Hematopoietic multipotent progenitor cell treated with erythropoietin and hydrocortisone succinate and interleukin-3 and kit ligand, for 8 days (in vitro differentiated cells): ENCODE results near the gene DEXI.
A peak's percentile ranks its signal among the peaks of the same experiment; 100 is the strongest.
"Not testable (repeated sequence)": the region's sequence is repeated elsewhere in the genome, so short reads cannot be mapped to it uniquely, and the experiment has no call there.

Source experiments
- DNase-seq: peaks from one replicate; pipeline ENCODE4 v3.0.0-alpha.2; 2015

Gene DEXI

DNA sequence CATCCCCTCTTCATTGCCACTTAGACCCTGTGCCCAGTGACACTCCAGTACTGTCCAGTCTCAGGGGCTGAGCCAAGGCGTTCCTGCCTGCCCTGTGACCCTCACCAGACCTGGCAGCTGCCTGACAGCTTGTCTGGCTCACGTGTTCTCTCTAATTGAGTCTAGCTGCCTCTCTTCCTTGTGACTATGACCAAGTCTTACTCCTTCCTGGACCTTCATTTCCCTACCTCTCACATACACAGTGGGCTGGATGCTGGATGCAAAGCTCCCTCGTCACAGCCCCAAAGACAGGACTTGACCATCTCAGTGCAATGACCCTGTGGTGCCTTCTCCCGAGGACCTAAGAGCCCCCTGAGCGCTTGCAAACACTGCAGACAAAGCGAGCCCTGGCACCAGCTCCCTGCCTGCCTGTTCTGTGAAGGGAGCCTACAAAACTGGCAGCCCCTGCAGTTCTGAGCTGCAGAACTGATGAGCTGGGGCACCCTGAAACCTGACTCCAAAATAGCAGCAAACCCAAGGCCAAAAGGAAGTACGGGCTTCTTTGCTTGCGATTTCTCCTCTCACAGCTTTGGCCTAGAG, 1.7 kb downstream of the DEXI start:
- no peak for DNase-seq

DNA sequence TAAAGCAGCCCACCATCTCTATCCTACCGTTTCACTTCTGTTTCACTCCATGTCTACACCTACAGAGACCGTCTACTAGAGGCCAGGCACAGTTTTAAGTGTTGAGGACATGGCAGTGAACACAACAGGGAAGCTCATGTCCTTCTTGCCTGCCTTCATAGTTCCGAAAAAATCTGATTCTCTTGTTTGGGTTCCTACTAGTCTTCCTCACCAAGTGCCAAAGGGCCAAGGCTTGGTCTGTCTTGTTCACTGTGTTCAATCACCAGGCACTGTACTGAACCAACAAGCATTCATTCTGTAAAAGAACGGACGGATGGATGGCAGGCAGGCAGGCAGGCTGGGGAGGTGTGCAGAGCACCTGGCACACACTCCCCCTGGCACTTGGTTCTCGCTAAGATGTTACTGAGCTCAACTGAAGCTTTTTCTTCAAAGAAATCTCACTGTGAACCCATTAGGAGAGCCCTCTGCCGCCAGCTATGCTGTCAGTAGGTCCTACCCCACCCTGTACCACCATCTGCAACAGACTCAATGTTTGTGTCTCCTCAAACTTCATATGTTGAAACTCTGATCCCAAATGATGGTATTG, 2.5 kb downstream of the DEXI start:
- DNase-seq, result no peak

DNA sequence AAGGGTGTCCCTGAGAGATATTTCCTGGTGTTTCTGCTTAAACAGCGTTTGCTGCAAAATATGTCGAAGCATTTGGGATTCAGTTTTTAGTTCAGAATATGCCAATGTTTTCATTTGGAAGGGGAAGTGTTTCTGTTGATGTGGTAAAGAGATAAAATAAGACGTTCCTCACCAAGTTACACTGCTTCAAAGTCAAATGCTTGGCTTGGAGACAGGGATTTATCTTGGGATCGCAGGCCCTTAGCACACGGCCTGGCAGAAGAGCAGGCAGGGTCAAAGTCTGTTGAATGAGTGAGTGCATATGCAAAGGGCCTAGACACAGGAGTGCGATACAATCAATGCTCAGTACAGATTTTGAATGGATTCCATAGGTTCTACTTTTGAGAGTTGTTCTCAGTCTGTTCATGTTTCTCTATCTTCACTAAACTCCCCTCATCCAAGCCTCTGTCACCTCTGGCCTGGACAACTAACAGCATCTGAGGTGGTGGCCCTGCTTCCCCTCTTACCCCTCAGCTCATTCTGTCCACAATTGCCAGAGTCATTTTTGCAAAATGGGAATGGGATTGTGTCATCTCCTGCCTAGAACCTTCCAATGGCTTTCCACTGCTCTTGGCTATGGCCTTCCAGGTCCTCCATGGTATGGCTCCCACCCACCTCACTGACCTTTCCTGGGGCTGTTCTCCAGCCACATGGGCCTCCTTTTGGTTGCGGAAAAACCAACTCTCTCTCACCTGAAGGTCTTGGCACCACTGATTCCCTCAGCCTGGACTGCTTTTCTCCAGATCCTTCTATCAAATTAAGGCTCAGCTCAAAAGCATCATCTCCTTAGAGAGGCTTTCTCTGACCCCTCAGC, 3.2 kb downstream of the DEXI start:
- peak; percentile 75 for DNase-seq

DNA sequence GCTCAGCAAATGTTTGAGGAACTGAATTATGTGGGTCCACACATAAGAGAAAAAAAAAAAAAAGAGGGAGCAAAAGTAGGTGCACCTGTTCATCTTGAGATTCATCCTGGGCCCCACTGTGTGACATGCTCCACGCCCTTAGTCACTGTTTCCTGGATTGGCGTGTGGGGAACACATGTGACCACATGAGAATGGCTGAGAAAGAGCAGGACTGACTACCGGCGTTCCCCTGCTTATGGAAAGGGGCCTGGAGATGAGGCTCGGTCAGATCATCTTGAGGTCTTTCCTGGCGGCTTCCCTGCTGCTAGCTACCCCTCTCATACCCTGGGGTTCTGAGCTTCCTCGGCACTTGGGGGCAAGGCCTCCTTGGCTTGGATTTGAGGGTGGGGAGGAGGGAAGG, 3.9 kb downstream of the DEXI start:
- DNase-seq, result no peak

DNA sequence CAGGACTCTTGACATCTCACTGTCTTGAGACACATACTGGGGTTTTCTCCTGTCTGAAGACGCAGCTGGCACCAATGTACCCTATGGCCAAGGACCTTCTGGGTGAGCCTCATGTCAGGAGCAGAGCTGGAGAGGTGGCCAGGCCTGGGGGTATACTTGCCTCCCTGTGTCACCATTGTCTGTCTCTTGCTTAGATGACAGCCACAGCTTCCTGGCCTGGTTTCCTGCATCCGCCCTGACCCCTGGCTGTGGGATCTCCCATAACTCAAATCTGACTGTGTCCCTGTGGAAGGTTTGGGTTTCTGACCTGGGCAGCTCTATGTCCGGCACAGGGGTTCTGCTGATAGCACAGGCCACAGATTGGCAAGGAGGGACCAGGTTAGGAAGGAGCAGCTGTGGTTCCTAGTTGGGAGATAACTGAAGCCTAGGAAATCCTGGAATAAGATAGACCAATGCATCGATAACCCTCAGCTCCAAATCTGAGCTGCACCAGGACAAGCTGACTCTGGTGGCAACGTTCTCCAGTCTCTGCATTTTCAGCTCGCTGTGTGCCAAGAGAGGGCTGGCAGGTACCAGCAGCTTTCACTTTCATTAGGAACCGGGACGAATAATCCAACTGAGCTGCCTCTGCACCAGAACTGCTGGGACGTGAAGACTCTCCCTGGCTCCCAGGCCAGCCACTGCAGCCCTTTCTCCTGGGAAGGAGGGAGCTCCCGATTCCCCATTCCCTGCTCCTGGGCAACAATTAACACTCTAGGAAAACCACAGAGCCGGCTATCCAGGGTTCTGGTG, 5.0 kb downstream of the DEXI start:
- DNase-seq, result no peak

DNA sequence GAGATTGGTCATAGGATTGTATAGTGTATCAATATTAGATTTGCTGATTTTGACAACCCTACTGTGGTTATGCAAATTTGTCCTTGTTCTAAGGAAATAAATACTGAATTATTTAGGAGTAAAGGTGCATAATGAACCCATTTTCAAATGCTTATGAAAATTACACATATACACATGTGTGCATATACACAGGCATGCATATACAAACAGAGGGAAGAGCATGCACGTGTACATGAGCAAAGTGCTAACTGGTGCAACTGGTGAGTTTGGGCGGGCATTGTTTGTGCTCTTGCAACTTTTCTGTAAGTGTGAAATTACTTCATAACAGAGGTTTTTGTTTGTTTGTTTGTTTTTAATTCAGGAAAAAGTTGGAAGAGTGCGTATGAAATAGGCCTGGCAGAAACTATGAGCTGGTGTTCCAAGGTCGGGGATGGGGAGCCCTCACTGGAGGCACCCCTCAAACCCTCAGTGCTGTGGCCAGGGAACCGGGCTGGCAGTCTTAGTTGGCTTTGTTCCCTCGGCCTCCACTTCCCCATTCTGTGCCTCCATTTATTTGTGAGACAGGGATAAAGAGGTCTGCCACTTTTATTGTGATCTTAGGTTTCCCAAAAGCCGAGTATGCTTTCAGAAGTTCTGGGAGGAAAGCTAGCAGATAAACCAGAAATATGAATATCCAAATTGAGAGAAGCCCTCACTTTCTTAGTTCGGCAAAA, 5.8 kb downstream of the DEXI start:
- DNase-seq, result no peak

DNA sequence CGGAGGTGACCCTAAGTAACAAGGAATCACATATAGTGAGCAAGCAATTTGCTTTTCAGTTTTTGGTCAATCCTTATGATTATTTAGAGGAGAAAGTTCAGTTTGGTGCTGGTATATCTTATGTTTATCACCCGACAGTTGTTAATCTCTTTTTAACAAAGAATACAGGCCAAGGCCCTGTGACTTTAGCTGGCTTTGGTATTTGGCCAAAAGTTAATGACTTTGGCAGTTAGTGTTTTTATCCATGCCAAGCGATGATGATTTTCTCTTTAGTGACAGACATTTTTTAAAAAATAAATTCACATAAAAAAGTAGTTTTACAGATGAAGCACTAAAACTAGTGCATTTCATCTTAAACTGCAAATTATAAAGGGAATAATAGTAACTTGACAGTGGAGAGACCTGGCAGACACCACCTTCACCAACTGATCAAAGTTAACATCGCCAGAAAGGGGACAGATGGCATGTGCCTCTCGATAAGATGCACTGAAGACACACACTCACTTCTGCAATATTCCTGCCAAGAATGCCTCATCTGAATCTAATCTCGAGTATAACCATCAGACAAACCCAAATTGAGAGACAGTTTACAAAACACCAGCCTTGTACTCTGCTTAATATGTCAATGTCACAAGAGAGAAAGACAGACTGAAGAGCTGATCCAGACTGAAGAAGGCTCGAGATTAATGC, 6.9 kb downstream of the DEXI start:
- peak; percentile 95 for DNase-seq

DNA sequence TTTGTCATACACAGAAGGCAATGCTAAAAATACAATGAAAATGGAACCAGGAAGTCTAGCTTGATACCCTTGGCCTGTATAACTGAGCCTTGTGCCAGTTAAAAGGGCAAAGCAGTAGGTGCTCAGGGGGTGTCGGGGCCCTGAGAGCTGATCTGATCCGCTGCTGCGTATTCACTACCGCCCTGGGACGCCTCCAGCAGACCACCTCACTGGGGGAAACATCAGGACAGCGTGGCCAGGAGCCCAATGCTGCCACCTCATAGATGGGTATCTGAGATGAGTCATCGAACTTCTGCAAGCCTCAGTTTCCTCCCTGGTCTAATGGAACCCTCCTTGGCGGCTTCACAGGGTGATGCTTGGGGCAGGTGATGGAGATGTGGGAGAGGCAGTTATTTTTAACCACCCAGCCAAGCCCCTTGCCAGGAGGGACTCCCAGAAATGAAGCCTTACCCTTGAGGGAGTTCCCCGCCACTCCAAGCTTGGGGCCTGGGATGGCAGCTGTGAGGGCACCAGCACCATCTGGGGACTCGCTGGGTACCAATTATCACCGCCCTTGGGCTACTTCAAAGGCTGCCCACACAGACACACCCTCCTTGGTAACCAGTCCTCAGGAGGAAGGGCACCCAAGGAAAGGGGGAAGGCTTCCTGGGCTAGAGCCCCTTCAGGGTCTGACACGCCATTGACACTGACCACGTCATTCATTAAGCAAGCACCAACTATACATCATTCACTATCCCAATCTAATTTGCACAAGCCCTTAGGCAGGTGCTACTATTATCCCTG, 7.8 kb downstream of the DEXI start:
- no peak for DNase-seq

DNA sequence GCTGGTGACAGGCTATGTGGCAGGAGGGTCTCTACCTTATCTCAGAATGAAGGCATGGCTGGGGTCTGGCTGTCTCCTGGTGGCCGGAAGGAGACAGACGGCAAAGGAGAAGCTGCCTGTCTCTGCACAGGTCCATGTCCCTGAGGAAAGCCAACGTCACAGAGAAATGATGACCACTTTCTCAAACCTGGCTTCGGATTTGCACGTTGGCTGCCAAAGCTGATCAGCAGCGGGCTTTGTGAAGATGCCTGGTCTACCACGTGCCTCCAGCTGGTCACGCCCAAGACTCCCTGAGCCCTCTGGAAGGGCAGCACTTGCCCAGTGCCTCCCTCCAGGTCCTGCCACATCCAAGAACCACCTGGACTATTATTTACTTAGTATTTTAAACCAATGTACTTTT, 8.4 kb downstream of the DEXI start:
- DNase-seq, result no peak

DNA sequence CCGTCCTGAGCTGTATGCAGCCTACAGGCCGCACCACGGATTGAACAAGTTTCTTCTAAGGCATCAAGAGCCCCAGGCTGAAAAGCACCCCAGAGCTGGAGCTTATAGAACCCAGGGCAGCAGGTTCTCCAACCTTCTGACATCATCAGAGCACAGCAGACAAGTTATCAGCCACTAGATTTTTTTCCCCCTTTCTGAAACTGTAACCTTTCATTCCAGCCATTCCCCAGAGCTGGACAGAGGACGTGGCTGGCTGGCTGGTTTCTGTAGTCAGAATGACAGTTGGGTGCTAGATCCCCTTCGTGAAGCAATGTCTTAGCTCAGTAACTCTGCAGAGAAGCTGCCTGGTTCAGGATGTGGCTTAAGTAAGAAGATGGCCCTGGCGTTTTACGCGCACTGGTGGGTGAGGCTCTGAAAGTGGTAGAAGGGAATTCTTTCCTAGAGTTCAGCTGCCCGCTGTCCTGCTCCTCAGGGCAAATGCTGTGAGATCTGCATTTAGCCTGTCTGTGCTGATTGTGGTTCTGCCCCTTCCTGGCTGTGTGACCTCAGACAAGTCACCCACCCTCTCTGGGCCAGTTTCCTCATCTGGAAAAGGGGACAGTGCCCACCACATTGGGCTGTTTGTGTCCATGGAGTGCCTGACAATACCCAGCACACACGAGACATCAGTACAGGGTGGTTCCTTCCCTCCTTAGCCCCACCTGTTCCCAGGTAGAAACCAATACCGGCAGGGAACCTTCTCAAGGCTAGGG, 9.1 kb downstream of the DEXI start:
- no peak for DNase-seq

DNA sequence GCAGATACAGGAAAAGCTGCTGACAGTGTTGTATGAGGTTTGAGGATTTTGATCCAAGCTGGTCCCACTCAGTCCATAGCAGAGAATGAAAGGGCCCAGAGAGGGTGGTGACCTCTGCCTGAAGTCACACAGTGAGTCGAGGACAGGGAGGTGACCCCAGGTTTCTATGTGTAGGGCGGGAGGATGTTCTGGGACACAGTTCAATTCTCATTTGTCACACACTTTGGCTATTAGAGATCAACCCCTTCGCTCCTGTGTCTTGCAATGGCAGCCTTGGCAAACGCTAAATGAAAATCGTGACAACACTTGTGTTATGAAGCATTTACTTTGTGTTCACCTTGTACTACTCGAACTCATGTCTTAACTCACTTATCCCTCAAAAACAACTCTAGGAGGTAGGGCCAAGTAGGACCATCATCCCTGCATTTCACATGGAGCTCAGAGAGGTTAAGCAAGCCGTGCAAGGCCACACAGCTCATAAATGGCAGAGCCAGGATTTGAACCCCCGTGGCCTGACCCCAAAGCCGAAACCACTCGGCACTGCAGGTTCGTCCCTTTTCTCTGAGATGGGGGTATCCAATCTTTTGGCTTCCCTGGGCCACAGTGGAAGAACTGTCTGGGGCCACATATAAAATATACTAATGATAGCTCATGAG, 10.2 kb downstream of the DEXI start:
- DNase-seq, result no peak

DNA sequence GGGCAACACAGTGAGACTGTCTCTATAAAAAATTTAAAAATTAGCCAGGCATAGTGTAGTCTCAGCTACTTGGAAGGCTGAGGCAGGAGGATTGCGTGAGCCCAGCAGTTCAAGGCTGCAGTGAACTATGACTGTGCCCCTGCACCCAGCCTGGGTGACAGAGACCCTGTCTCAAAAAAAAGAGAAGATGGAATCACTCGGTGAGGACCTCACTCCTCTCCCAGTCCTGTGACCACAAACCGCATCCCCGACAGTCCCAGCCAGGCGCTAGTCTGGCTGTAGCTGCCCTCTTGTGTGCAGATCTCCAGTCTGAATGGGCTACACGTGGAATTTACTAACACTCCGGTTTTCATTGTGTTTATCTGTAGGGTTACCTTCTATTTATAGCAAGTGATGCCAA, 11.1 kb downstream of the DEXI start:
- no peak for DNase-seq

DNA sequence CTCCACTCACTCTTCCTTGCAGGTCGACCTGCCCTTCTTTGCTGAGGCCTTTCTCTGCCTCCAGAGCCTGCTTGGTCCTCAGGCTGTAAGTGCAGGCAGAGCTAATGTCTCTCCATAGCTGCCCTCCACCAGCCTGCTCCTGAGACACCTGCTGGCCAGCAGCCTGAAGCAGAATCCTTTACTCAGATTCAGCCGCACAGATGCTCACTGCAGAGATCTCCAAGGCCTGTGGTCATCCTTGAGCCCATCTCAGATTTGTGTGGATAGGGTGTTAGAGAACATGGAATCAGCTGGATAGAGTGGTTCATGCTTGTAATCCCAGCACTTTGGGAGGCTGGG, 11.5 kb downstream of the DEXI start:
- no peak for DNase-seq

DNA sequence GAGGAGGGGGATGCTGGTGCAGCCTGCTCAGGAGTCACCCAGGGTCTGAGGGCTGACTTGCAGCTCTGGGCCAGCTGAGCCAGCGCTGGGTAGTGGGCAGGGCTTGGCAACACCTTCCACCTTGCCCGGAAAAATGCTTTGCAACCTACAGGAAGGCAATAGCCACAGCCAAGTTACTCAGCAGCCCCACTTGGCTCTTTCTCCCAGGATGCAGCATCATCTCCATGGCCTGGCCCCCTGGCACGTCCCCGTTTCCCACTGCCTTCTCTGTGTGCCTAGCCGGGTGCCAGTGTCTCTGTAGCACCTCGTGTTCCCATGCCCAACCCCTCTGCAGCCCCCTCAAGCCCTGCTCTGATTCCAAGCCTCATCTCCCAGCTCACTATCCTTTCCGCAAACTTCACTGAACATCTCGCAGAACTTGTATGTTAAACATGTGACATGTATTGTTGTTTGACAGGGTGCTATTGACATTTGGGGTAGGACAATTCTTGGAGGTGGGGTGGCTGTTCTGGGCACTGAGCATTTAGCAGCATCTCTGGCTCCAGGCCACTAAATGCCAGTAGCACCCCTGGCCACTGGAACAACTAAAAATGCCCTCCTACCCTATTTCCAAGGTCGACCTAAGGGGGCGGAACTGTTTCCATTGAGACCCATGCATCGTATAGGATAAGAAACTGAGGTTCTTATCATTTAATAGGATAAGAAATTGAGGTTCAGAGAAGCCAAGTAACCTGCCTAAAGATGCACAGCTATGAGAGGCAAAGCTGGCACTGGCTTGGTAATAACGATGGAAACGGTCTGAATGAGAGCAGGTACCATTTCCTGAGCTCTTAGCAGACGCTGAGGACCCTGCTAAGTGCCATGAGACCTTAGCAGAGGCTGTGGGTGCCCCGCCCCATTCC, 12.2 kb downstream of the DEXI start:
- DNase-seq, result no peak

DNA sequence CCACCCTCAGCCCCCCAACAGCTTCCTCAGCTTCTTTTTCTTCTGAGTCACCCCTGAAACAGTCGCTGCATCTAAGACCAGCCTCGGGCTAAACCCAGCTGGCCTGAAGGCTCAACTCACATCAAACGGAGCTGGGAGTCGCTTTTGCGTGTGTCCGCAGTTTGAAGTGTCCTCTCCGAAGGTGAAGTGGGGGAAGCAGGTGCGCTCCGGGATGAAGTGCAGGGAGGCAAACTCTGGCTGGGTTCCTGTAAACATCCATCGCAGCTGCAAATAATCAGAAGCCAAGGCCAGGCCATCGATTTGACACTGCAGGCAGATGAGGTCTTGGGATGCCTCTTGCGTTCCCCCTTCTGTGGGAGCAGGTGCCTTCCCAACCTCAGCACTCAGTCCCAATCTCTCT, 13.2 kb downstream of the DEXI start:
- not testable (repeated sequence) for DNase-seq

DNA sequence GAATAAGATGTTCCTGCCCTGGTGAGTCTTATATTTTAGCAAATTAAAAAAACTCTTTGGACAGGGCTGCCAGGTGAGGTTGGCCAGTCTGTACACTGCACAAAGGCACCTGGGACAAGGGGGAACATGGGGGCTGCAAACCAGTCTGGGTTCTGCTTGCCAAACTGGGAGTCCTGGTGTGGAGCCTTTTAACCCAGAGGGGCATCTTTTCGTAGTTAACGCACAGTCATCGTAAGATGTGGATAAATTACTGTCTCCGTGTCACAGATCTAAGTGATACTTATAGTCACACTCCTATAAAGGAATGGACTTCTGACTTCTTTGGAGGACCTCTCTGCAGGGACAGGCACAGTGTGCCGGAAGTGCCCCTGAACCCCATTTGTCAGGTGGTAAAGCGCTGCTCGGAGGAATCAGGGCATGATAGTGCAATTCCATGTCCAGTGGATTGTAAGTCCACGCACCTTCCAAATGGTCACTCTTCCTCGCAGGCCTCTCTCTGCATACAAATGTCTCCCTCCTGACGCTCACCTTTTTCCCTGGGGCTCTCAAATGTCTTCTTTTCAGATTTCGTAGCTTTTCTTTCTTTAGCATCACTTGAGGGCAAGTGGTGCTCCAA, 14.7 kb downstream of the DEXI start:
- no peak for DNase-seq

DNA sequence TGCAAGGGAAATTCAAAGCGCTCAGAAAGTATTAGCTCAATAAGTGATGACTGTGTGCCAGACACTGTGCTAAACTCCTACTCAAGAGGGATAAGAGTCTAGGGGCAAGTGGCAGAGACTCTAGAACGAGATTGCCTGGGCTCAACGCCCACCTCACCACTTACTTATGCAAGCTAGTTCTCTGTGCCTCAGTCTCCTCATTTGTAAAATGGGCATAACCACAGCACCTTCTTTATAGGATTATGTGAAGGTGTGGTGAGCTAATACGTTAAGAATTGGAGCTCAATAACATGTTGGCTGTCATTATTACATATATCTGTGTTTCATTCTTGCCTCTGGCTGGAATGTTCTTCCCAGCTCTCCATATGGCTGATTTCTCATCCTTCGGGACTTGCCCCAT, 15.4 kb downstream of the DEXI start:
- DNase-seq, result no peak

DNA sequence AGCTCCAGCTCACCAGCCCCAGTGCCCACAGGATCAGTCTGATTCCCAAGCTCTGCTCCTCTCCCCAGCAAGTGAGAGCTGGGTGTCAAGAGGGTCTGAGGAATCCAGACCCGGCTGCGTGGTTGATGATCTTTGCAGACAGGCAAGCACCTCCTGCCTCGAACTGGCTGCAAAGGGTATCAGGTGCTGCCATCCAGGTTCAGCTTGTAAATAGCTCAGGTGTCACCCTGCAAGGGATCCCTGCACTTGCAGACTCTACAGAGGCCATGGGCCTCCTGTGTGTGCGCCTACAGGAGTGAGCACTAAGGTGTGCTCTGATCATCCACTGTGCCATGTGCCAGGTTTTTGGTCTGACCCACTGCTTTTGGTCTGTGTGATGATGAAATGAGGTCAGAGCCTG, 16.2 kb downstream of the DEXI start:
- no peak for DNase-seq

DNA sequence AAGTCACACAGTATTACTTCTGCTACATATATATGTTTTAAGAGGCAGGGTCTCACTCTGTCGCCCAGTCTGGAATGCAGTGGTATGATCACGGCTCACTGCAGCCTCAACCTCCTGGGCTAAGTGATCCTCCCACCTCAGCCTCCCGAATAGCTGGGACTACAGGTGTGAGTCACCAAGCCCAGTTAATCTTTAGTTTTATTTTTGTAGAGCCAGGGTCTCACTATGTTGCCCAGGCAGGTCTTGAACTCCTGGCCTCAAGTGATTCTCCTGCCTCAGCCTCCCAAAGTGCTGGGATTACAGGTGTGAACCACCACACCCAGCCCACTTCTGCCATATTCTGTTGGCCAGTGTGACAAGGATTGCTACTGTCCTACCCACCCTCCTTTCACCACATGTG, 17.0 kb downstream of the DEXI start:
- DNase-seq, result not testable (repeated sequence)
